ENCODE measurements around the gene TWIST1. TPM values are rescaled to one million over a fixed set of nuclear protein-coding genes. Genes with fewer than 3 reads are reported as not detected.

The TWIST1 gene
- total RNA-seq, 1 donor from 2014 or later: not detected

GRCh38 chr7:19079066-19079465, 38.4 kb downstream of the TWIST1 start:
- no peaks in the 10 kb centered on the region for H3K4me1 Mint-ChIP-seq (ENCODE audit: low read depth, unreplicated experiment)
- H3K9me3 Mint-ChIP-seq (ENCODE audit: unreplicated experiment): no peaks in the 10 kb centered on the region
- H3K4me3 Mint-ChIP-seq (ENCODE audit: unreplicated experiment): no peak overlapping the region
- H3K27me3 Mint-ChIP-seq (ENCODE audit: unreplicated experiment): no peaks in the 10 kb centered on the region
- DNase-seq: no peak
- no peak for TF ChIP-seq CTCF (IDR thresholded peaks at IDR 0.05; ENCODE audit: partially characterized antibody, unreplicated experiment)
- no peak overlapping the region for H3K27ac Mint-ChIP-seq (ENCODE audit: unreplicated experiment)
- H3K36me3 Mint-ChIP-seq (ENCODE audit: unreplicated experiment): no peaks in the 10 kb centered on the region

DNA sequence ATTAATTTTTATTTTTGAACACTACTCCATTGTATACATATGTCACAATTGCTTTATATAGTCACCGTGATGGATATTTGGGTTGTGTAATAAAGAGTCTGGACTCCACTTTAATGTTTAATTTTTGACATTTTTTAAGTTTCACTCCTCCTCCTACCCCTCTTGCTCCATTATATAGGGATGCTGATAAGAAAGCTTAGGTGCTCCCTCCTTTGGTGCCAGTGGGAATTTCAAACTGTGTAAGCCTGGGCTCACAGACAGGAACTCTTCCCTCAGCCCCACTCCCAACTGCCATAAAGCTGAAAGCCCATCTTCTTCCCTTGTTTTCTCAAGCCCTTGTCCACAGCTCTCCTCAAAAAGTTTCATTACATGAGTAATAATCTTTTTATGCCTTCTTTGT, 47.6 kb downstream of the TWIST1 start:
- Mint-ChIP-seq H3K4me1 (ENCODE audit: low read depth, unreplicated experiment) (no peaks in the 10 kb centered on the region), H3K4me3 (ENCODE audit: unreplicated experiment) (no peak overlapping the region), H3K36me3 (ENCODE audit: unreplicated experiment) (no peaks in the 10 kb centered on the region), H3K27me3 (ENCODE audit: unreplicated experiment) (no peaks in the 10 kb centered on the region), H3K9me3 (ENCODE audit: unreplicated experiment) (no peaks in the 10 kb centered on the region), H3K27ac (ENCODE audit: unreplicated experiment) (no peak overlapping the region)
- TF ChIP-seq CTCF (IDR thresholded peaks at IDR 0.05; ENCODE audit: partially characterized antibody, unreplicated experiment): no peak
- no peak for DNase-seq

DNA sequence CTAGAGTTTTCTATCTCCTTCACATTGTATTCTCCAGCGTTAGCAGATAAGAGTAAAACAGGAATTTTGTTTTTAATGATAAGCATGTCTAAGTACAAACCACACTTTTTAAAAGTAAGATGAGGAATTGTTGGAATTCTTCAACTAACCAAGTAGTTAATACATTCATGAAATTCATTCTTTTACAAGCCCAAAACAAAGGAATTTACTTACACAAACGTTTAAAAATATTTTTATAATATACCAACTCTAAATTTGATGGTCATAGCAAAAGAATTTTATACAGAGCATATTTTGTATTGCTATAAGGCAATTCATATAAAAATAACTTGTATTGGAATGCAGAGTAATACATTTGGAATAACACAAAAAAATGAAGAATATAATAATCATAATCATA, 51.3 kb downstream of the TWIST1 start:
- Mint-ChIP-seq H3K9me3 (ENCODE audit: unreplicated experiment) (no peaks in the 10 kb centered on the region), H3K27me3 (ENCODE audit: unreplicated experiment) (no peaks in the 10 kb centered on the region), H3K27ac (ENCODE audit: unreplicated experiment) (no peak overlapping the region), H3K4me3 (ENCODE audit: unreplicated experiment) (no peak overlapping the region), H3K36me3 (ENCODE audit: unreplicated experiment) (no peaks in the 10 kb centered on the region), H3K4me1 (ENCODE audit: low read depth, unreplicated experiment) (no peaks in the 10 kb centered on the region)
- DNase-seq: no peak
- TF ChIP-seq CTCF (IDR thresholded peaks at IDR 0.05; ENCODE audit: partially characterized antibody, unreplicated experiment): no peak

Other genes starting within 250 kb of the TWIST1 start
- gene FERD3L, start 27.8 kb upstream of the TWIST1 start, total RNA-seq (ENCODE audit: unreplicated experiment): 0.96 TPM

All from glutamatergic neuron (in vitro differentiated cells).